ENCODE measurements around the gene PTMA.
A peak's percentile ranks its signal among the peaks of the same experiment; 100 is the strongest.
"Not testable (repeated sequence)": the region's sequence is repeated elsewhere in the genome, so short reads cannot be mapped to it uniquely, and the experiment has no call there.

PTMA gene

DNA sequence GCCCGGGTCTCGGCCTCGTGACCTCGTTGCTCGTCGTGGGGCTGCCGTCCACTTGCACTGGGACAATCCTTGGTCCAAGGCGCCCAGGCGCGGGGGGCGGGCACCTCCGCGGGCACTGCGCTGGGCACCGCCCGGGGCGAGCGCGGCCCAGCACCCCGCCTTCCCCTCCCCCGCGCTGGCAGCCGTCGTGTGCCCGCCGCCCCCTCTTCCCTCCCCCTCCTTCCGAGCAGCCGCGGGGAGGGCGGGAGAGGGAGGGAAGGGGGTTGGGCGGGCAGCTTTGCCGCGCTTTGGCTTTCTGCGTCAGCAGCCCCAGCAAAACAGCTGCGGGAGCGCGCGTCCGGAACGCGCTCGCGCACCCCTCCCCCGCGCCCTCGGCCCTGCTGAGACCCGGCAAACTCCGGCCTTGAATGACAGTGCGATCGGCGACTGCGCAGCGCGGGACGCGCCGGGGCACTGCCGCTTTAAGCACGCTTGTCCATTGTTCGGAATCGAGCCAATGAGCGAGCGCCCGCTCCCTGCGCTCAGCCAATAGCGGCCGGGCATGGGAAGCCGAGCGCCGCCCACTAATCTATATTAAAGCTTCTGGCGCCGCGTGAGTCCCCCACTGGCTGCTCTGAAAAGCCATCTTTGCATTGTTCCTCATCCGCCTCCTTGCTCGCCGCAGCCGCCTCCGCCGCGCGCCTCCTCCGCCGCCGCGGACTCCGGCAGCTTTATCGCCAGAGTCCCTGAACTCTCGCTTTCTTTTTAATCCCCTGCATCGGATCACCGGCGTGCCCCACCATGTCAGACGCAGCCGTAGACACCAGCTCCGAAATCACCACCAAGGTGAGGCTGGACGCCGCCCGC lies at the start of gene PTMA:
Gene PTMA, plus strand, starts transcription at position 599 of the 846 bp plus-strand sequence. Its CDS starts 182 bp downstream, at position 781.
- no peak for TF ChIP-seq CTCF (IDR thresholded peaks at IDR 0.05; ENCODE audit: low read depth, low read length)
- DNase-seq (ENCODE audit: extremely low read depth, low read depth), result peak; percentile 99

DNA sequence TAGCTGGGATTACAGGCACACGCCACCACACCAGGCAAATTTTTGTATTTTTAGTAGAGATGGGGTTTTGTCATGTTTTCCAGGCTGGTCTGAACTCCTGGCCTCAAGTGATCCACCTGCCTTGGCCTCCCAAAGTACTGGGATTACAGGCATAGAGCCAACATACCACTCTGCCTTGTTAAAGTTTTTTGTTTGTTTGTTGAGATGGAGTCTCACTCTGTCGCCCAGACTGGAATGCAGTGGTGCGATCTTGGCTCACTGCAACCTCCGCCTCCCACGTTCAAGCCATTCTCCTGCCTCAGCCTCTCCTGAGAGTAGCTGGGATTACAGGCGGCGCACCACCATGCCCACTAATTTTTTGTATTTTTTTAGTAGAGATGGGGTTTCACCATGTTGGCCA lies 48.3 kb upstream of the PTMA start:
- not testable (repeated sequence) for DNase-seq (ENCODE audit: extremely low read depth, low read depth)

GRCh38 chr2:231660860-231661259 lies 47.5 kb upstream of the PTMA start:
- DNase-seq (ENCODE audit: extremely low read depth, low read depth), result no peak
- TF ChIP-seq CTCF (IDR thresholded peaks at IDR 0.05; ENCODE audit: low read depth, low read length), result no peak

DNA sequence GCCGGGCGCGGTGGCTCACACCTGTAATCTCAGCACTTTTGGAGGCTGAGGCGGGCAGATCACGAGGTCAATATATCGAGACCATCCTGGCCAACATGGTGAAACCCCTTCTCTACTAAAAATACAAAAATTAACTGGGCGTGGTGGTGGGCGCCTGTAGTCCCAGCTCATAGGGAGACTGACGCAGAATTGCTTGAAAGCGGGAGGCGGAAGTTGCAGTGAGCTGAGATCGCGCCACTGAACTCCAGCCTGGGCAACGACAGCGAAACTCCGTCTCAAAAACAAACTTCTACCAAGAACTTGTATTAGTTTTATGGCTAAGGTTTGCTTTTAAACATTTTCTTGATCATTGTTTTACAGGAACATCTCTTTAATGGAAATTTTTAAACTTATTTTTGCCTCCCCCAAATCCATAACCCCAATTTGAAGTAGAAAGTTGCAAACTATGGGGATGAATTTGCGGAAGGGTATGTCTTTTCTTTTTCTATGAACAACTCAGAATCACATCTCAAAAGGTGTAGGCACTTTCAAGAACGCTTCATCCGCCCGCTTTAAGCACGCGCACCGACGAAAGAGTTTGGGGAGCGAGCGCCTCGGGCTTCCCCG lies 46.8 kb upstream of the PTMA start:
- DNase-seq (ENCODE audit: extremely low read depth, low read depth), result no peak
- no peak for TF ChIP-seq CTCF (IDR thresholded peaks at IDR 0.05; ENCODE audit: low read depth, low read length)

- peak; percentile 92 for DNase-seq (ENCODE audit: extremely low read depth, low read depth)
- no peak for TF ChIP-seq CTCF (IDR thresholded peaks at IDR 0.05; ENCODE audit: low read depth, low read length)
Measured at GRCh38 chr2:231662028-231662810, 46.1 kb upstream of the PTMA start.

DNA sequence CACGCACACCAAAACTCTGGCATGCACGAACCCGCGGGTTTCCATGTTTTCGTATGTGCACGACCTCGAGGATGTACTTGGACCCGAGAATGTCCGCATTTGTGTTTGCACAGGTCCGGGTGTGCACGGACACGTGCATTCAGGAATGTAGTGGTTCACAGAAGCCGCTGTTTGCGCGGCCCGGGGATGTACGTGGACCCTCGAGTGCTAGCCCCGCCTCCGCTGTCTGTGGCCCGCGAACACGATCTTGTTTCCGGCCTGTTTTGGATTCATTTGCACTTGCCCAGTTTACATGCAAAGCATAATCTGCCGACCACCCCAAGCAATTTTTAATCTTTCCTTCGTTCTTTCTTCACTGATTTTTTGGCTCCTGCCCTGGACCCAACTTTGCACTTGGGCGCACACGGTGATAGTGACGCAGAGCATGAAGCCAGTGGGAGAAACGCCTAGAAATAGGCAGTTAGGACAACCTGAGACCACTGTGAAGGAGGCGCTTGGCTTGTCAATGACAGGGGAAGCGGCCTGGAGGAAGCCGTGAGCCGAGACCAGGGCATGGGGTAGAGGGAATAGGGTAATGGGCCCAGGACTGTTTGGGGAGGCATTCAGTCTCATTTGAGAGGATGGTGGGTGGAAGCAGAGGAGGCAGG lies 45.4 kb upstream of the PTMA start:
- TF ChIP-seq CTCF (IDR thresholded peaks at IDR 0.05; ENCODE audit: low read depth, low read length), result no peak

GRCh38 chr2:231663458-231664212 lies 44.7 kb upstream of the PTMA start:
- TF ChIP-seq CTCF (IDR thresholded peaks at IDR 0.05; ENCODE audit: low read depth, low read length), result no peak
- DNase-seq (ENCODE audit: extremely low read depth, low read depth), result no peak

More for the DNA sequence above, 45.4 kb upstream of the PTMA start:
- no peak for DNase-seq (ENCODE audit: extremely low read depth, low read depth)
